NT2/D1 (cell line): ENCODE results near the gene KRTAP10-3.

ENCODE experiments used
- DNase-seq: peaks from one replicate; pipeline ENCODE4 v3.0.0-alpha.2; 2011; ENCODE audit warnings: low read depth, low spot score
- H3K27me3 ChIP-seq: 2 replicates; pipeline ENCODE4 v1.6.0; 2011; ENCODE audit warnings: mild to moderate bottlenecking; ENCODE audit not compliant: insufficient read length, insufficient read depth
- H3K36me3 ChIP-seq: 2 replicates; pipeline ENCODE4 v1.6.1; 2011; ENCODE audit warnings: mild to moderate bottlenecking, low read length, mixed read lengths; ENCODE audit not compliant: insufficient read depth, insufficient read length
- H3K4me1 ChIP-seq: 2 replicates; pipeline ENCODE4 v1.5.1; 2011; ENCODE audit not compliant: insufficient read depth, insufficient read length
- H3K4me3 ChIP-seq: 2 replicates; pipeline ENCODE4 v1.5.1; 2011; ENCODE audit warnings: low read depth; ENCODE audit not compliant: insufficient read length
- H3K9ac ChIP-seq: 2 replicates; pipeline ENCODE4 v1.6.0; 2011; ENCODE audit warnings: low read depth; ENCODE audit not compliant: insufficient read length
- H3K9me3 ChIP-seq: 2 replicates; pipeline ENCODE4 v1.5.1; 2011; ENCODE audit warnings: mild to moderate bottlenecking, low read length; ENCODE audit not compliant: insufficient read depth
- SUZ12 ChIP-seq: IDR thresholded peaks from 2 replicates; pipeline ENCODE4 v1.6.1; 2011; ENCODE audit not compliant: insufficient read length, insufficient read depth; ENCODE audit errors: extremely low read depth
- YY1 ChIP-seq: IDR thresholded peaks from 2 replicates; pipeline ENCODE4 v1.6.1; 2011; ENCODE audit not compliant: insufficient read length, insufficient read depth
- ZNF274 ChIP-seq: IDR thresholded peaks from 2 replicates; pipeline ENCODE4 v1.6.1; 2011; ENCODE audit warnings: mild to moderate bottlenecking, low read depth, low read length

Gene KRTAP10-3

DNA sequence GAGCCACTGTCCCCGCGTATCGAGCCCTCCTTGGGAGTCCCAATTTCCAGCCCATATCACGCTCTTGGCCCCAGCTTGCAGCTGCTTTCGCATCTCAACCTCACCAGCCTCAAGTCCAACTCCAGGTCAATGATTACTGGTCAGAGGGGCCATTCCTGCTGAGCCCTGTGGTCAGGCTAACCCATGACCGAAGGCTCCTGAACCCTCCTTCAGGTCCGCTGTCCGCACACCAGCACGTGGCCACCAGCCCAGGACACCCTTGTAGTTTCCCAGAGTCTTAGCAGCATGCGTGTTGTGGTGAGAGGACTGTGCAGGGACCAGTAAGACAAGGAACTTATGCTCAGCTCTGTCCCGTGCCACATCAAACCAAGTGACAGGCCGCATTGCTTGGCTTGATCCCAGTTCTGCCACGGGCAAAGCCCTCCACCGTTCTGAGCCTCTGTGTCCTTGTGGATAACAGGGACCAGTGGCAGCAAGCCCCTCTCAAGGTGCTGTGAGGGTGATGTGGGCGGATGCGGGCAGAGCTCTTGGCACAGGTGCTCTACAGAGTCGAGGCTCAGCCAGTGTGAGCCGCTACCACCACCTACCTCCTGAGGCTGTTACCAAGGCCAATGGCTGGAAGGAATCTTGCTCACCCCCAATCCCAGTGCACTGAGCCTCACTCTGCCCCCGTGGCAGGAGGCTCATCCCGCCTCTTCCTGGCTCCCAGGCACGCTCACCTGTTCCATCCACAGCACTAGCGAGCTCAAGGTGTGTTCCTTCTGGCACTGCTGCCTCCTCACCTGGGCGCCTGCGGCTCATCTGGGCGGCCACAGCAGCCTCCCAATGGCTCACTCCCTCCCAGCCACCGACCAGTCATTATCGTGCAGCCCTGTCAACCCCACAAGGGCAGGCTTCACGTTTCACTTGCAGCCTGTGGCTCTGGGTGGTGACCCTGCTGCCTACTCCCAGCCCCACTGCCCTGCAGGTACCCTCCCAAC, 39.0 kb downstream of the KRTAP10-3 start:
- no peak for TF ChIP-seq YY1
- no peak for TF ChIP-seq SUZ12
- no peak overlapping the region for H3K4me3 ChIP-seq
- H3K36me3 ChIP-seq = no peaks in the 10 kb centered on the region
- no peak for DNase-seq
- peaks cover 9% of the 10 kb centered on the region for H3K4me1 ChIP-seq
- peaks cover 2% of the 10 kb centered on the region for H3K27me3 ChIP-seq
- no peak overlapping the region for H3K9ac ChIP-seq
- H3K9me3 ChIP-seq = peaks cover 10% of the 10 kb centered on the region; the same call in 1 of the 2 replicates

DNA sequence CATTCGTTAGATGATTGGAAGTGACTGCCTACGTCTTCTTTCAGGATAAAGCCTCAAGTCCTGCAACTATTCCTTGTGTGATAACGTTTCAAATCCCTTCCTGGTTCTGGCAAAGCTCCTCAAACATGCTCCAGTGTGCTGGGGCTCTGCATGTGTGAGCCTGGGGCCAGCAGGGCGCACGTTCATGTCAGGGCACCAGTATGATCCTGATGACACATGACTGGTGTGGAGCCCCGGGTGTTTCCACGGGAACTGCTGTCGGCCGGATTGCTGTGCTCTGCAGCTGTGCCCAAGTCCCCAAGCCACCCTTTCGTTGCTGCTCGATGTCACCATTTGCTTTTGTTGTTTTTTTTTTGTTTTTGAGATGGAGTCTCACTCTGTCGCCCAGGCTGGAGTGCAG, 39.9 kb downstream of the KRTAP10-3 start:
- Histone ChIP-seq H3K4me3 (no peak overlapping the region), H3K27me3 (no peaks in the 10 kb centered on the region), H3K36me3 (no peaks in the 10 kb centered on the region), H3K9me3 (peaks cover 10% of the 10 kb centered on the region; the same call in 1 of the 2 replicates), H3K9ac (no peak overlapping the region), H3K4me1 (peaks cover 9% of the 10 kb centered on the region)
- no peak for TF ChIP-seq ZNF274
- TF ChIP-seq SUZ12 = no peak
- no peak for TF ChIP-seq YY1
- DNase-seq = no peak

DNA sequence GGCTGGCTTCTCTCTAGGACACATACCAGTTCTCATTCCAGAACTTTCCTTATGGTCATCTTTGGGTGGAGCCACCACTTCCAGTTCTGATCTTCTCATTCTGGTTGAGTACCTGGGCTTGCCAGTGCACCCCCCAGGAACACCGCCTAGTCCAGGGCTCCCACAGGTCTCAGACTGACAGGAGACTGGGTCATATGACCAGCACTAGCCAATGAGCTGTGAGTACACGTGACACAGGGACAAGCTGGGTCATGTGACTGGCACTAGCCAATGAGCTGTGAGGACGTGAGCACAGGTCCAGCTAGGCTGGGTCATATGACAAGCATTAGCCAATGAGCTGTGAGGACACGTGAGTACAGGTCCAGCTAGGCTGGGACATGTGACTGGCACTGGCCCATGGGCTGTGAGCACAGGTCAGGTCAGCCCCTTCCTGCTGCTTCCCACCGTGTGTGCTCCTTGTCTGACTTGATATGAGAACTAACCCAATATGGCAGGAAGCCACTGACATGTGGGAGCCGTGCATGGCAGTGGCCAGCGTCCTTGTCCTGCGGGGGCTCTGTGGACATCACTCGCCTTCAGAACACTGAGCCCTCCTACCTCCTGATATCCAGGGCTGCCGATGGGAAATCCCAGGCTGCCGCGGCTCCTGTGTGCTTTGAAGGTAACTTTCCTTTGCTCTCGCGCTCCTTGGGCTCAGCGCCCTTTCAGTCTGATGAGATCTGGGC, 41.3 kb downstream of the KRTAP10-3 start:
- Histone ChIP-seq H3K27me3 (no peaks in the 10 kb centered on the region), H3K4me1 (peaks cover 9% of the 10 kb centered on the region), H3K36me3 (no peaks in the 10 kb centered on the region), H3K4me3 (no peak overlapping the region), H3K9me3 (peaks cover 10% of the 10 kb centered on the region; the same call in 1 of the 2 replicates), H3K9ac (no peak overlapping the region)
- no peak for TF ChIP-seq YY1
- no peak for TF ChIP-seq ZNF274
- no peak for TF ChIP-seq SUZ12
- DNase-seq = peak; percentile 25

DNA sequence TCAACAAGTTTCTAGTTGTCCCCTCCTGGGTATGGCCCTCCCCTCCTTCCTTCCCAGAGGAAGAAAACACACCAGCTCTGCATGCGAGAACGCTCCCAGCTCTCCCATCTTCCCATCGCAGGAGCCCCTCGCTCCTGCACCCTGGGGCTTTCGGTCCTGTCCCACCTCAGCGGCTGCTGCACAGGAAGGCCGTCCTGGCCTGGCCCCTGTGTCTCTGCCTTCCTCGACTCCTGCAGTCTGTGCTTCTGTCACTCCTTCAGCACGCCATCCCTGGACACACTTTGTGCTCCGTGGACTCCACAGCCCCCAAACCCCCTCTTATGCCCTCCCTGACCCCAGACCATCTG, 41.8 kb downstream of the KRTAP10-3 start:
- Histone ChIP-seq H3K4me1 (peaks cover 9% of the 10 kb centered on the region), H3K9me3 (peaks cover 10% of the 10 kb centered on the region; the same call in 1 of the 2 replicates), H3K4me3 (no peak overlapping the region), H3K9ac (no peak overlapping the region), H3K36me3 (no peaks in the 10 kb centered on the region), H3K27me3 (no peaks in the 10 kb centered on the region)
- DNase-seq = no peak
- TF ChIP-seq SUZ12 (no peak), YY1 (no peak), ZNF274 (no peak)

DNA sequence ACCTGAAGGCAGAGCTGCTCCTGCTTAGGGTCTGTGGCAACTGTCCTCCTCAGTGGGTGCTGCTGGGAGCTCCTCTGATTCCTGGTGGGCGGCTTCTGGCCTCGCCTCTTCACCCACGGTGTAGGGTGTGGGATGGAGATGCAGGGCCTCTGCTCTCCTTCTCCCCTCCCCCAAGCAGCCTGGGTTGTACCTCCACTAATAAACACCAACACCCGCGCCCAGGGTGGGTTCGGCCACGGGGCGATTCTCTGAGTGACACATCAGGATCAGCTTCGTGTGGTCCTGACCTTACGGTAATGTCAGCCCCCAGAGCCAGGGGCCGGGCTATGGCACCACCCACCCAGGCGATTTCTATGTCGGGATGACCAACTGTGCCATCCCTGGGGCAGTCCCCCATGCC, 42.3 kb downstream of the KRTAP10-3 start:
- Histone ChIP-seq H3K36me3 (no peaks in the 10 kb centered on the region), H3K27me3 (peaks cover 4% of the 10 kb centered on the region), H3K9ac (no peak overlapping the region), H3K9me3 (peaks cover 10% of the 10 kb centered on the region; the same call in 1 of the 2 replicates), H3K4me3 (no peak overlapping the region), H3K4me1 (peaks cover 11% of the 10 kb centered on the region)
- no peak for TF ChIP-seq ZNF274
- no peak for TF ChIP-seq YY1
- TF ChIP-seq SUZ12 = no peak
- DNase-seq = no peak

DNA sequence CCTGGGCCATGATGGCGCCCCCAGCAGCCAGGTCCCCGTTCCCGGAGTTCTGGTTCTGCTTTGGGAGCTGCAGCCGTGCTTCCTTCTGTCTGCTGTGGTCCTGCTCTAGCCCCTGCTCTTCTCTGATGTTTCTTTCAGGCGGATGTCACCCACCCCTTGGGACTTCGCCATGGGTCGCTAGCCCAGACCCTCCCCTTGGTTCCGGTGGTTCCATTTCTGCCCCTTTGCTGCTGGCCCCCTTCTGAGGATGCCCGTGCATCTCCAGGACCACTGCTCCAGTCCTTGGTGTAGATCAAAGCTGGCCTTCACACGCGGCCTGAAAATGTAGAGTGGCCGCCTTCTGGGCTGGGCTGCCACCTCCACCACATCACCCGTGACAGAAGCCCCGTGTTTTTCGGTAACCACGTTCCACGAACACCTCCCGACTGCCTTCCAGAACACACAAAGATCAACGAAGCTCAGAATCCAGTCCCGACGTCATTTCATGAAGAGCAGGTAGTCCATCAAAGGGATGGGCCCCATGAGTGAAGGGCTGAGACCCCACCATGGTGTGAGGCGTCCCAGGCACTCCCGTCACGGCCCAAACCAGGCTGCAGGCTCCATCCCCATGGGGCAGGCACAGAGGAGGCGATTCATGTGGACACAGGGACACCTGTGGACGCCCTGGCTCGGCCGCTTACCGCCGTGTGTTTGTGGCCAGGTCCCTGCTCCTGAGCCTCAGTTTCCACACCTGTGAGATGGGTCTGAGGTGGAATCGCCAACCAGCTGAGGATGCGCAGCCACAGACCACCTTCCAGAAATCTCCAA, 43.0 kb downstream of the KRTAP10-3 start:
- peaks cover 8% of the 10 kb centered on the region for H3K27me3 ChIP-seq
- TF ChIP-seq ZNF274 = no peak
- no peak for TF ChIP-seq SUZ12
- no peak for TF ChIP-seq YY1

DNA sequence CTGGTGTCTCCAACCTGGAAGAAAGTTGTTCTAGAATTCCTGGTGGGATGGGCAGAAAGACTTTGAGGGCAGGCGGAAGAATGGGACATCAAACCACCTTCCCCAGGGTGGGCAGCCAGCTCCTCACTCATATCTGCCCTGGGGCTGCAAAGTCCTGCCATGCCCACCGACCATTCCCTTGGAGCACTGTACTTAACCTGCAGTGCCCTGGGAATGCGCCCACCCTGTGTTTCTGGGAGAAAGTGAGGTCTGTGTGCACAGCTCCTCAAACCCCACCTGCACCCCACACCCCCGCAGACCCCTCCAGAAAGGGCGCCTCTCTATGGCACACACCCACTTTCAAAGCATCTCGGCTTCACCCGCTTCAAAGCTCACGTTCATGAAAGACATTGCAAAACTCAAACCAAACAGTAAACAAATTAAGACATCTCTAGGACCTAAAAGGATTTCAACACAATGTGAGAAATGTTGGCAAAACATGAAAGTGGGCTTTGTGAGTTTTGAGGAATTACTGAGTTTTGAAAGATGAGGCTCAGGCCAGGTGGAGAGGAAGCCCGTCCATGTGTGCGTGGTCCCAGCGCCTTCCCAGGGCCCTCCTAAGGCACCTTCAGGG, 43.7 kb downstream of the KRTAP10-3 start:
- DNase-seq = no peak
- H3K36me3 ChIP-seq = no peaks in the 10 kb centered on the region
- peaks cover 8% of the 10 kb centered on the region for H3K27me3 ChIP-seq
- H3K4me1 ChIP-seq = peaks cover 17% of the 10 kb centered on the region
- peaks cover 10% of the 10 kb centered on the region; the same call in 1 of the 2 replicates for H3K9me3 ChIP-seq
- no peak overlapping the region for H3K9ac ChIP-seq
- TF ChIP-seq SUZ12 (no peak), ZNF274 (no peak), YY1 (no peak)
- no peak overlapping the region for H3K4me3 ChIP-seq

More for the DNA sequence above, 43.0 kb downstream of the KRTAP10-3 start:
- H3K4me1 ChIP-seq = peaks cover 18% of the 10 kb centered on the region
- H3K36me3 ChIP-seq = no peaks in the 10 kb centered on the region
- no peak for DNase-seq
- H3K9me3 ChIP-seq = peaks cover 10% of the 10 kb centered on the region; the same call in 1 of the 2 replicates
- H3K9ac ChIP-seq = no peak overlapping the region
- H3K4me3 ChIP-seq = no peak overlapping the region
